PC-3 (cell line): Measurements from ENCODE around the gene BDNF.

Experiments used
- CTCF ChIP-seq: fragments of 300-600 bp; sonication (generic); conservative IDR thresholded peaks from 2 replicates; pipeline ENCODE4 v1.5.1; 2017; ENCODE audit warnings: antibody characterized with exemption, low read depth, mild to moderate bottlenecking, low read length
- EZH2 ChIP-seq: fragments of 300-600 bp; sonication (generic); IDR thresholded peaks from one replicate; pipeline ENCODE4 v1.6.1; 2017; ENCODE audit warnings: antibody characterized with exemption, mild to moderate bottlenecking, low read length; ENCODE audit not compliant: unreplicated experiment
- EZH2phosphoT487 ChIP-seq: fragments of 300-600 bp; sonication (generic); IDR thresholded peaks from 2 replicates; pipeline ENCODE4 v1.6.1; 2018; ENCODE audit warnings: mild to moderate bottlenecking, antibody characterized with exemption, low read length, borderline replicate concordance

GRCh38 chr11:27718863-27719545 lies 18.7 kb upstream of the BDNF start:
- TF ChIP-seq CTCF (no peak), EZH2phosphoT487 (no peak), EZH2 (no peak)
